Activated B cell treated with CpG ODN at 0.5 μM for 24 hours (primary cell): Measurements from ENCODE around the gene KMT2C. TPM values are rescaled to one million over a fixed set of nuclear protein-coding genes. Genes with fewer than 3 reads are reported as not detected.

Source experiments
- ATAC-seq: fragments of 200-7000 bp; cut with Tn5 transposase; one replicate; pipeline ENCODE4 v1.10.0; 2021; ENCODE audit warnings: low read depth, mild to moderate bottlenecking, moderate library complexity
- CTCF ChIA-PET: fragments of 350-600 bp; sonication (Branson Sonifier 250); formaldehyde crosslinking; loops from one replicate; lab custom pipeline; 2021; ENCODE audit warnings: antibody characterized with exemption; lab: Charles Lee
- POLR2A ChIA-PET: fragments of 350-600 bp; sonication (Branson Sonifier 250); formaldehyde crosslinking; loops from one replicate; lab custom pipeline; 2021; ENCODE audit warnings: antibody characterized with exemption; lab: Charles Lee
- DNase-seq: peaks from one replicate; pipeline ENCODE4 v3.0.0; 2022
- H3K27ac Mint-ChIP-seq: one replicate; pipeline ENCODE4 v1.8.0; 2020; ENCODE audit warnings: mixed read lengths
- H3K27me3 Mint-ChIP-seq: one replicate; pipeline ENCODE4 v1.8.0; 2021; ENCODE audit warnings: mixed read lengths
- H3K36me3 Mint-ChIP-seq: one replicate; pipeline ENCODE4 v1.8.0; 2021; ENCODE audit warnings: low read depth, mixed read lengths
- H3K4me1 Mint-ChIP-seq: one replicate; pipeline ENCODE4 v1.8.0; 2021; ENCODE audit warnings: mixed read lengths
- H3K4me3 Mint-ChIP-seq: one replicate; pipeline ENCODE4 v1.8.0; 2020; ENCODE audit warnings: mild to moderate bottlenecking, mixed read lengths
- H3K9me3 Mint-ChIP-seq: one replicate; pipeline ENCODE4 v1.8.0; 2020; ENCODE audit warnings: mixed read lengths
- CTCF ChIP-seq: fragments of 200-600 bp; IDR thresholded peaks from one replicate; pipeline ENCODE4 v1.8.0; 2022; ENCODE audit warnings: antibody characterized with exemption, mild to moderate bottlenecking
- intact Hi-C: fragments of 100-400 bp; cut with micrococcal nuclease; formaldehyde crosslinking; loops from one replicate; pipeline ENCODE4 v1.15.1; 2024
- total RNA-seq: library from RNA; stranded (reverse); gene quantifications from 2 replicates; pipeline ENCODE4 v1.2.3, GENCODE V29; 2022

KMT2C gene
- total RNA-seq, 1 donor from 2014 or later = 112 TPM

DNA sequence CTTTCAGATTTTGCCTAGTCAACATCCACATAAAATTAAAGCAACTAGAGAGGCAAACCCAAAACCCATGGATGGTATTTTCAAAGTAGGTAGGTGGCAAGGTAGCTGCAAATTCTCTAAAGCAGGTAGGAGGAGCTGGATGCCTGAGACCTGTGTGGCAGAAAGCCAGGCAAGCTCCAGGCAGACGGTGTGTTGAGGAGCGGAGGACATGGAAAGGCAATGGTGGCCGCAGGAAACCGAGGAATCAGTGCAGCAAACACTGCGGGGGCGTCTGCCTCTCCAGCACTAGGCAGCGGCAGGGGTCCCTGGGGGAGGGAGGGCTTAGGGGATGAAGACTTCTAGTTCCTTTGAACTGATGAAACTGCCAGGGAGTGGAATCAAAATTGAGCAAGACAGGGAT lies 309.1 kb downstream of the KMT2C start:
- no peak for TF ChIP-seq CTCF
- H3K4me1 Mint-ChIP-seq = no peaks in the 10 kb centered on the region
- CTCF ChIA-PET = no interaction called here

GRCh38 chr7:152122540-152122939 lies 313.3 kb downstream of the KMT2C start:
- POLR2A ChIA-PET = no interaction called here
- H3K27ac Mint-ChIP-seq = no peak overlapping the region
- TF ChIP-seq CTCF = no peak
- H3K4me3 Mint-ChIP-seq = no peak overlapping the region
- CTCF ChIA-PET = no interaction called here
- H3K9me3 Mint-ChIP-seq = peaks cover 11% of the 10 kb centered on the region
- DNase-seq = no peak
- intact Hi-C loops = no loop called here
- no peaks in the 10 kb centered on the region for H3K4me1 Mint-ChIP-seq
- no peaks in the 10 kb centered on the region for H3K27me3 Mint-ChIP-seq
- no peak for ATAC-seq
- peaks cover 88% of the 10 kb centered on the region for H3K36me3 Mint-ChIP-seq

More for the DNA sequence above, 309.1 kb downstream of the KMT2C start:
- Mint-ChIP-seq H3K27me3 (no peaks in the 10 kb centered on the region), H3K27ac (no peak overlapping the region), H3K9me3 (peaks cover 11% of the 10 kb centered on the region), H3K4me3 (no peak overlapping the region), H3K36me3 (peaks cover 78% of the 10 kb centered on the region)
- POLR2A ChIA-PET = no interaction called here
- DNase-seq (no peak), ATAC-seq (no peak)
- intact Hi-C loops = no loop called here

- ChIA-PET CTCF (no interaction called here), POLR2A (no interaction called here)
- H3K4me1 Mint-ChIP-seq = no peaks in the 10 kb centered on the region
- H3K4me3 Mint-ChIP-seq = no peak overlapping the region
- H3K27me3 Mint-ChIP-seq = no peaks in the 10 kb centered on the region
- no peak overlapping the region for H3K27ac Mint-ChIP-seq
- H3K36me3 Mint-ChIP-seq = peaks cover 86% of the 10 kb centered on the region
- ATAC-seq (no peak), DNase-seq (no peak)
- peaks cover 11% of the 10 kb centered on the region for H3K9me3 Mint-ChIP-seq
- intact Hi-C loops = no loop called here
- TF ChIP-seq CTCF = no peak
These were observed 314.4 kb downstream of the KMT2C start for GRCh38 chr7:152121432-152121831.

DNA sequence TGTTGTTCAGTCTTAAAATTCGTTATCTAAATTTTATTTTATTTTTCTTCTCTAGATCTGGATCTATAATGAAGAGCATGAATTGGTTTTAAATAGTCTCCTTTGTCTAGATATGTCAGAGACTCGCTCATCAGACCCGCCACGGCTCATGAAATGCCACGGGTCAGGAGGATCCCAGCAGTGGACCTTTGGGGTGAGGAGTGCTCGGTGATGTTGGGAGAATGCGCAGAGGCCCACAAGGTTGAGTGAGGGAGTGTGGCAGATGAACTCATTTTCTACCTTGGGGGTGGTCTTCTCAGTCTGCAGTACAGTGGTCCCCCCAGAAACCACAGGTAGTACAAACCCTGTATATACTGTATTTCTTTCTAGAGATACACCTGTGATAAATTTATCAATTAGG lies 315.0 kb downstream of the KMT2C start:
- Mint-ChIP-seq H3K4me1 (no peaks in the 10 kb centered on the region), H3K9me3 (peaks cover 11% of the 10 kb centered on the region), H3K36me3 (peaks cover 88% of the 10 kb centered on the region), H3K27ac (no peak overlapping the region), H3K27me3 (no peaks in the 10 kb centered on the region), H3K4me3 (no peak overlapping the region)
- intact Hi-C loops = no loop called here
- POLR2A ChIA-PET = no interaction called here
- no peak for TF ChIP-seq CTCF
- CTCF ChIA-PET = no interaction called here
- DNase-seq (no peak), ATAC-seq (no peak)

- no peak overlapping the region for H3K4me3 Mint-ChIP-seq
- H3K27me3 Mint-ChIP-seq = no peaks in the 10 kb centered on the region
- DNase-seq (no peak), ATAC-seq (no peak)
- H3K27ac Mint-ChIP-seq = no peak overlapping the region
- peaks cover 11% of the 10 kb centered on the region for H3K9me3 Mint-ChIP-seq
- intact Hi-C loops = no loop called here
- ChIA-PET CTCF (no interaction called here), POLR2A (no interaction called here)
- TF ChIP-seq CTCF = no peak
- H3K4me1 Mint-ChIP-seq = no peaks in the 10 kb centered on the region
- peaks cover 87% of the 10 kb centered on the region for H3K36me3 Mint-ChIP-seq
These were observed 315.6 kb downstream of the KMT2C start for GRCh38 chr7:152120210-152120609.
